GM12878 (cell line): ENCODE data around the gene C15orf62. TPM values are rescaled to one million over a fixed set of nuclear protein-coding genes. Genes with fewer than 3 reads are reported as not detected.

Source experiments
- CEBPB ChIP-seq, 2 experiments: fragments of 150-350 bp in 1 of 2; IDR thresholded peaks; 2 replicates each; pipeline ENCODE4 v1.6.1; 2012 to 2014; ENCODE audit warnings: low read depth in 2 of 2, low read length in 2 of 2, borderline replicate concordance in 1 of 2, inconsistent platforms in 1 of 2
- HDGF ChIP-seq: fragments of 450-650 bp; IDR thresholded peaks from 2 replicates; pipeline ENCODE4 v1.6.1; 2016; ENCODE audit warnings: antibody characterized with exemption
- KLF5 ChIP-seq: fragments of 450-650 bp; IDR thresholded peaks from 2 replicates; pipeline ENCODE4 v1.6.1; 2014; ENCODE audit warnings: mild to moderate bottlenecking; ENCODE audit not compliant: partially characterized antibody
- SMAD5 ChIP-seq: IDR thresholded peaks from 2 replicates; pipeline ENCODE4 v1.6.1; 2016; ENCODE audit warnings: antibody characterized with exemption, low read depth
- YBX1 ChIP-seq: fragments of 450-650 bp; IDR thresholded peaks from 2 replicates; pipeline ENCODE4 v1.6.1; 2016; ENCODE audit warnings: antibody characterized with exemption
- ZBED1 ChIP-seq: IDR thresholded peaks from 2 replicates; pipeline ENCODE4 v1.6.1; 2016; ENCODE audit warnings: borderline replicate concordance
- ZBTB4 ChIP-seq: fragments of 450-650 bp; formaldehyde crosslinking; IDR thresholded peaks from 2 replicates; pipeline ENCODE4 v1.4.0; 2022; ENCODE audit warnings: mild to moderate bottlenecking, moderate library complexity
- polyA plus RNA-seq, 11 experiments: library from polyadenylated mRNA; depleted of rRNA in 4 of 11; unstranded in 6 of 11; stranded (reverse) in 5 of 11; fragments of >200 nt; fragmentation: Nextera tagmentation in 4 of 11; fragmentation: Illumina TruSeq in 1 of 11; extraction: Ambion mirVana in 4 of 11; extraction: Trizol in 1 of 11; gene quantifications; 1 replicate in 1 of 11; 2 replicates in 10 of 11; pipeline versions ENCODE4 v1.2.1 to v1.2.3, GENCODE V29; 2011 to 2016; ENCODE audit warnings: inconsistent platforms in 2 of 11, missing spikeins in 2 of 11, low read depth in 1 of 11
- total RNA-seq, 4 experiments: library from RNA; depleted of rRNA in 3 of 4; stranded (reverse); fragments of >200 nt in 3 of 4; fragmentation: Illumina TruSeq in 1 of 4; extraction: Trizol in 1 of 4; gene quantifications; 2 replicates each; pipeline versions ENCODE4 v1.2.1 to v1.2.3, GENCODE V29; 2013 to 2021
- TF ChIP-seq, protein P1 (sequence below): fragments of 450-650 bp; IDR thresholded peaks from 2 replicates; pipeline ENCODE4 v1.6.1; 2017; ENCODE audit warnings: mild to moderate bottlenecking, moderate library complexity
- TF ChIP-seq, protein P2 (sequence below): fragments of 450-650 bp; IDR thresholded peaks from 2 replicates; pipeline ENCODE4 v1.6.1; 2014; ENCODE audit warnings: mild to moderate bottlenecking

C15orf62 gene
- total and polyA plus RNA-seq, 10 of the 15 experiments (the other 5 are each of a cell fraction or from before 2014, with no cell fraction given), result 0.06 to 0.68 (median 0.40) TPM; not detected in 1

GRCh38 chr15:40792394-40792793 lies 22.6 kb downstream of the C15orf62 start (continued):
- no peak for TF ChIP-seq ZBTB4 (CRISPR knock-in tag)
- TF ChIP-seq ZBED1, result no peak
- TF ChIP-seq, protein P1, sequence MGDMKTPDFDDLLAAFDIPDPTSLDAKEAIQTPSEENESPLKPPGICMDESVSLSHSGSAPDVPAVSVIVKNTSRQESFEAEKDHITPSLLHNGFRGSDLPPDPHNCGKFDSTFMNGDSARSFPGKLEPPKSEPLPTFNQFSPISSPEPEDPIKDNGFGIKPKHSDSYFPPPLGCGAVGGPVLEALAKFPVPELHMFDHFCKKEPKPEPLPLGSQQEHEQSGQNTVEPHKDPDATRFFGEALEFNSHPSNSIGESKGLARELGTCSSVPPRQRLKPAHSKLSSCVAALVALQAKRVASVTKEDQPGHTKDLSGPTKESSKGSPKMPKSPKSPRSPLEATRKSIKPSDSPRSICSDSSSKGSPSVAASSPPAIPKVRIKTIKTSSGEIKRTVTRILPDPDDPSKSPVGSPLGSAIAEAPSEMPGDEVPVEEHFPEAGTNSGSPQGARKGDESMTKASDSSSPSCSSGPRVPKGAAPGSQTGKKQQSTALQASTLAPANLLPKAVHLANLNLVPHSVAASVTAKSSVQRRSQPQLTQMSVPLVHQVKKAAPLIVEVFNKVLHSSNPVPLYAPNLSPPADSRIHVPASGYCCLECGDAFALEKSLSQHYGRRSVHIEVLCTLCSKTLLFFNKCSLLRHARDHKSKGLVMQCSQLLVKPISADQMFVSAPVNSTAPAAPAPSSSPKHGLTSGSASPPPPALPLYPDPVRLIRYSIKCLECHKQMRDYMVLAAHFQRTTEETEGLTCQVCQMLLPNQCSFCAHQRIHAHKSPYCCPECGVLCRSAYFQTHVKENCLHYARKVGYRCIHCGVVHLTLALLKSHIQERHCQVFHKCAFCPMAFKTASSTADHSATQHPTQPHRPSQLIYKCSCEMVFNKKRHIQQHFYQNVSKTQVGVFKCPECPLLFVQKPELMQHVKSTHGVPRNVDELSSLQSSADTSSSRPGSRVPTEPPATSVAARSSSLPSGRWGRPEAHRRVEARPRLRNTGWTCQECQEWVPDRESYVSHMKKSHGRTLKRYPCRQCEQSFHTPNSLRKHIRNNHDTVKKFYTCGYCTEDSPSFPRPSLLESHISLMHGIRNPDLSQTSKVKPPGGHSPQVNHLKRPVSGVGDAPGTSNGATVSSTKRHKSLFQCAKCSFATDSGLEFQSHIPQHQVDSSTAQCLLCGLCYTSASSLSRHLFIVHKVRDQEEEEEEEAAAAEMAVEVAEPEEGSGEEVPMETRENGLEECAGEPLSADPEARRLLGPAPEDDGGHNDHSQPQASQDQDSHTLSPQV, result no peak
- no peak for TF ChIP-seq HDGF
- TF ChIP-seq, protein P2, sequence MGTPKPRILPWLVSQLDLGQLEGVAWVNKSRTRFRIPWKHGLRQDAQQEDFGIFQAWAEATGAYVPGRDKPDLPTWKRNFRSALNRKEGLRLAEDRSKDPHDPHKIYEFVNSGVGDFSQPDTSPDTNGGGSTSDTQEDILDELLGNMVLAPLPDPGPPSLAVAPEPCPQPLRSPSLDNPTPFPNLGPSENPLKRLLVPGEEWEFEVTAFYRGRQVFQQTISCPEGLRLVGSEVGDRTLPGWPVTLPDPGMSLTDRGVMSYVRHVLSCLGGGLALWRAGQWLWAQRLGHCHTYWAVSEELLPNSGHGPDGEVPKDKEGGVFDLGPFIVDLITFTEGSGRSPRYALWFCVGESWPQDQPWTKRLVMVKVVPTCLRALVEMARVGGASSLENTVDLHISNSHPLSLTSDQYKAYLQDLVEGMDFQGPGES, result no peak
- no peak for TF ChIP-seq CEBPB (IDR thresholded peaks at IDR 0.05; ENCODE audit: borderline replicate concordance in 1 of 2, low read depth in 2 of 2, low read length in 2 of 2)
- TF ChIP-seq YBX1, result no peak
- no peak for TF ChIP-seq KLF5
- no peak for TF ChIP-seq SMAD5
- TF ChIP-seq, all 136 proteins: peak for 0
